ENCODE results near the gene ELF4. TPM values are rescaled to one million over a fixed set of nuclear protein-coding genes. Genes with fewer than 3 reads are reported as not detected.
A peak's percentile ranks its signal among the peaks of the same experiment; 100 is the strongest.

ELF4 gene
- total RNA-seq, 4 donors from 2014 or later = 6.2 to 9.9 (median 9.4) TPM

- H3K4me1 ChIP-seq = peaks cover 10 to 27% (median 20%) of the 10 kb centered on the region in 4 donors
- no peak overlapping the region for H3K4me3 ChIP-seq
- H3K27ac ChIP-seq (replicated peaks in 1 of 4) = peak overlapping the region; percentile 22 to 44 (median 35)
- no peaks in the 10 kb centered on the region for H3K27me3 ChIP-seq
- intact Hi-C loops (cut with DNase I) = loop anchor here (5.0 kb wide), 1 partner anchor 39 kb away; no protein-coding TSS in a partner anchor
- no peaks in the 10 kb centered on the region for H3K9me3 ChIP-seq
- DNase-seq (ENCODE audit: extremely low spot score) = no peak
- TF ChIP-seq POLR2A (IDR thresholded peaks at IDR 0.05; ENCODE audit: low read depth) (no peak), POLR2AphosphoS5 (IDR thresholded peaks at IDR 0.05) (no peak), EP300 (IDR thresholded peaks at IDR 0.05) (no peak)
- TF ChIP-seq, protein P1, sequence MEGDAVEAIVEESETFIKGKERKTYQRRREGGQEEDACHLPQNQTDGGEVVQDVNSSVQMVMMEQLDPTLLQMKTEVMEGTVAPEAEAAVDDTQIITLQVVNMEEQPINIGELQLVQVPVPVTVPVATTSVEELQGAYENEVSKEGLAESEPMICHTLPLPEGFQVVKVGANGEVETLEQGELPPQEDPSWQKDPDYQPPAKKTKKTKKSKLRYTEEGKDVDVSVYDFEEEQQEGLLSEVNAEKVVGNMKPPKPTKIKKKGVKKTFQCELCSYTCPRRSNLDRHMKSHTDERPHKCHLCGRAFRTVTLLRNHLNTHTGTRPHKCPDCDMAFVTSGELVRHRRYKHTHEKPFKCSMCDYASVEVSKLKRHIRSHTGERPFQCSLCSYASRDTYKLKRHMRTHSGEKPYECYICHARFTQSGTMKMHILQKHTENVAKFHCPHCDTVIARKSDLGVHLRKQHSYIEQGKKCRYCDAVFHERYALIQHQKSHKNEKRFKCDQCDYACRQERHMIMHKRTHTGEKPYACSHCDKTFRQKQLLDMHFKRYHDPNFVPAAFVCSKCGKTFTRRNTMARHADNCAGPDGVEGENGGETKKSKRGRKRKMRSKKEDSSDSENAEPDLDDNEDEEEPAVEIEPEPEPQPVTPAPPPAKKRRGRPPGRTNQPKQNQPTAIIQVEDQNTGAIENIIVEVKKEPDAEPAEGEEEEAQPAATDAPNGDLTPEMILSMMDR (IDR thresholded peaks at IDR 0.05) = no peak
- H3K36me3 ChIP-seq = no peaks in the 10 kb centered on the region
- WGBS = 74% methylated on average over 6 of the region's 7 CpGs
Observed at GRCh38 chrX:130083107-130083490, 27.2 kb downstream of the ELF4 start.

GRCh38 chrX:130082244-130083106, 27.8 kb downstream of the ELF4 start:
- Histone ChIP-seq H3K4me3 (peak overlapping the region in 1 of 4 donors; percentile 32), H3K4me1 (peaks cover 10 to 27% (median 20%) of the 10 kb centered on the region in 4 donors), H3K9me3 (no peaks in the 10 kb centered on the region), H3K27me3 (no peaks in the 10 kb centered on the region), H3K27ac (replicated peaks in 1 of 4) (peak overlapping the region; percentile 22 to 44 (median 35)), H3K36me3 (no peaks in the 10 kb centered on the region)
- no peak for DNase-seq (ENCODE audit: extremely low spot score)
- WGBS = 55% methylated on average over 25 of the region's 28 CpGs
- intact Hi-C loops (cut with DNase I) = loop anchor here (5.0 kb wide), 1 partner anchor 40 kb away; no protein-coding TSS in a partner anchor
- TF ChIP-seq, protein P1 (IDR thresholded peaks at IDR 0.05) = peak in 1 of 3 experiments; percentile 11
- no peak for TF ChIP-seq POLR2AphosphoS5 (IDR thresholded peaks at IDR 0.05)

GRCh38 chrX:130081421-130082045, 28.8 kb downstream of the ELF4 start:
- TF ChIP-seq EP300 (IDR thresholded peaks at IDR 0.05) (no peak), POLR2A (IDR thresholded peaks at IDR 0.05; ENCODE audit: low read depth) (no peak), POLR2AphosphoS5 (IDR thresholded peaks at IDR 0.05) (no peak)
- TF ChIP-seq, protein P1 (IDR thresholded peaks at IDR 0.05) = no peak
- Histone ChIP-seq H3K36me3 (no peaks in the 10 kb centered on the region), H3K9me3 (no peaks in the 10 kb centered on the region), H3K4me1 (peaks cover 10 to 27% (median 19%) of the 10 kb centered on the region in 4 donors), H3K27ac (replicated peaks in 1 of 4) (peak overlapping the region; percentile 22 to 44 (median 35)), H3K4me3 (no peak overlapping the region), H3K27me3 (no peaks in the 10 kb centered on the region)
- no peak for DNase-seq (ENCODE audit: extremely low spot score)
- intact Hi-C loops (cut with DNase I) = loop anchor here (5.0 kb wide), 1 partner anchor 41 kb away; no protein-coding TSS in a partner anchor
- 60% methylated on average over 8 of the region's 12 CpGs for WGBS

- intact Hi-C loops (cut with DNase I) = loop anchor here (1.0 to 5.0 kb wide), 2 partner anchors 41 to 111 kb away; no protein-coding TSS in a partner anchor
- Histone ChIP-seq H3K27ac (replicated peaks in 1 of 4) (no peak overlapping the region), H3K4me1 (peaks cover 10 to 27% (median 15%) of the 10 kb centered on the region in 4 donors), H3K36me3 (no peaks in the 10 kb centered on the region), H3K9me3 (no peaks in the 10 kb centered on the region), H3K4me3 (no peak overlapping the region), H3K27me3 (no peaks in the 10 kb centered on the region)
- no peak for DNase-seq (ENCODE audit: extremely low spot score)
- TF ChIP-seq EP300 (IDR thresholded peaks at IDR 0.05) (no peak), POLR2A (IDR thresholded peaks at IDR 0.05; ENCODE audit: low read depth) (no peak), POLR2AphosphoS5 (IDR thresholded peaks at IDR 0.05) (no peak)
- TF ChIP-seq, protein P1 (IDR thresholded peaks at IDR 0.05) = no peak
- 53% methylated on average over 3 of the region's 7 CpGs for WGBS
Observed at GRCh38 chrX:130080791-130081367, 29.4 kb downstream of the ELF4 start.

Data from esophagus muscularis mucosa (tissue), 4 donors.